ENCODE measurements around the gene GNAZ. TPM values are rescaled to one million over a fixed set of nuclear protein-coding genes. Genes with fewer than 3 reads are reported as not detected.

GNAZ gene
- total RNA-seq, 1 experiment from 2014 or later, result 5.0 TPM

GRCh38 chr22:23085351-23085671 is 15.0 kb downstream of the GNAZ start:
- Mint-ChIP-seq H3K9me3 (no peaks in the 10 kb centered on the region), H3K27ac (no peak overlapping the region; a peak in 1 of 7 replicates), H3K27me3 (ENCODE audit: low read depth) (peaks cover 19% of the 10 kb centered on the region), H3K36me3 (ENCODE audit: insufficient read depth in 1 of 3, low read depth in 3 of 3) (no peaks in the 10 kb centered on the region), H3K4me3 (no peak overlapping the region), H3K4me1 (peaks cover 26 to 39% of the 10 kb centered on the region in 2 experiments)
- H2BK20ac ChIP-seq (ENCODE audit: low read depth, low read length, poor library complexity, severe bottlenecking), result no peak overlapping the region
- no peaks in the 10 kb centered on the region for H3K9me3 ChIP-seq (ENCODE audit: control insufficient read depth, low read depth, low read length)
- no peak overlapping the region for H3K9ac ChIP-seq (ENCODE audit: extremely low read depth, insufficient read length, low read length)
- no peak overlapping the region for H3K56ac ChIP-seq (ENCODE audit: insufficient read length, low read depth, low read length)
- no peak overlapping the region for H3K4me2 ChIP-seq (ENCODE audit: insufficient read depth, insufficient read length, low read length)
- WGBS (ENCODE audit: extremely low coverage, insufficient read length, low lambda C conversion rate), result no CpG with 5 or more reads among the region's 3 CpGs
- DNase-seq, result no peak
- H2BK15ac ChIP-seq (ENCODE audit: low read depth, low read length), result no peak overlapping the region
- H4K91ac ChIP-seq (ENCODE audit: insufficient read length, low read depth, low read length), result no peak overlapping the region
- H2BK12ac ChIP-seq (ENCODE audit: insufficient read length, low read depth, low read length), result no peak overlapping the region
- H3K18ac ChIP-seq (ENCODE audit: insufficient read length, low read depth, low read length), result no peak overlapping the region
- H2BK120ac ChIP-seq (ENCODE audit: low read depth, low read length, poor library complexity, severe bottlenecking), result no peak overlapping the region
- H2BK5ac ChIP-seq (ENCODE audit: insufficient read length, low read length), result no peak overlapping the region
- H3K4me1 ChIP-seq (ENCODE audit: insufficient read depth, low read length), result no peaks in the 10 kb centered on the region; the same call in 1 of the 2 replicates
- no peaks in the 10 kb centered on the region for H3K27me3 ChIP-seq (ENCODE audit: insufficient read depth, low read length)
- H2AK5ac ChIP-seq (ENCODE audit: insufficient read length, low read length), result no peak overlapping the region
- H3K79me2 ChIP-seq (ENCODE audit: insufficient read depth, low read length), result no peaks in the 10 kb centered on the region
- H3T11ph ChIP-seq (ENCODE audit: low read length), result no peak overlapping the region
- H3K79me1 ChIP-seq (ENCODE audit: insufficient read depth, low read depth, low read length, poor library complexity, severe bottlenecking), result no peaks in the 10 kb centered on the region
- H4K8ac ChIP-seq (replicated peaks; ENCODE audit: insufficient read length, low read depth, low read length), result no peak overlapping the region
- no peaks in the 10 kb centered on the region for H3K23me2 ChIP-seq (ENCODE audit: insufficient read length, low read depth, low read length, poor library complexity, severe bottlenecking)
- no peaks in the 10 kb centered on the region for H4K20me1 ChIP-seq (ENCODE audit: control insufficient read depth, insufficient read depth, insufficient read length)
- TF ChIP-seq CTCF (conservative IDR thresholded peaks at IDR 0.05), result no peak
- H3K4ac ChIP-seq (ENCODE audit: low read depth, low read length), result no peak overlapping the region
- no peak overlapping the region for H3K23ac ChIP-seq (ENCODE audit: insufficient read length, low read depth, low read length)
- no peak overlapping the region for H4K5ac ChIP-seq (ENCODE audit: insufficient read length, low read depth, low read length)
- no peak overlapping the region for H3K14ac ChIP-seq (ENCODE audit: insufficient read depth, low read length)
- H3K27ac ChIP-seq (ENCODE audit: insufficient read length, low read depth, low read length), result no peak overlapping the region
- no peak overlapping the region for H2AFZ ChIP-seq (ENCODE audit: low read length)
